Naive B cell (primary cell): ENCODE measurements around the gene ETS1. TPM values are rescaled to one million over a fixed set of nuclear protein-coding genes. Genes with fewer than 3 reads are reported as not detected.

Experiments
- ATAC-seq, 2 donors: fragments of 150-1000 bp; cut with Tn5 transposase; 2 replicates each; pipeline ENCODE4 v1.10.0; 2021; ENCODE audit warnings: low read depth in 2 of 2, mild to moderate bottlenecking in 2 of 2, moderate library complexity in 2 of 2
- DNase-seq: peaks from one replicate; pipeline ENCODE4 v3.0.0; 2022
- H3K27ac Mint-ChIP-seq, 6 donors: one replicate each; pipeline ENCODE4 v1.8.0; 2020 to 2022; ENCODE audit warnings: mild to moderate bottlenecking in 6 of 6, mixed read lengths in 6 of 6, moderate library complexity in 5 of 6, inconsistent platforms in 2 of 6
- H3K27me3 Mint-ChIP-seq, 3 donors: one replicate each; pipeline ENCODE4 v1.8.0; 2021 to 2022; ENCODE audit warnings: mixed read lengths in 3 of 3, mild to moderate bottlenecking in 1 of 3
- H3K36me3 Mint-ChIP-seq, 2 donors: one replicate each; pipeline ENCODE4 v1.8.0; 2020 to 2022; ENCODE audit warnings: mixed read lengths in 2 of 2, inconsistent platforms in 1 of 2, mild to moderate bottlenecking in 1 of 2
- H3K4me1 Mint-ChIP-seq, 3 donors: one replicate each; pipeline ENCODE4 v1.8.0; 2020 to 2022; ENCODE audit warnings: mixed read lengths in 3 of 3, inconsistent platforms in 1 of 3, mild to moderate bottlenecking in 1 of 3, moderate library complexity in 1 of 3
- H3K4me3 Mint-ChIP-seq, 8 donors: one replicate each; pipeline ENCODE4 v1.8.0; 2020 to 2022; ENCODE audit warnings: mild to moderate bottlenecking in 8 of 8, mixed read lengths in 8 of 8, moderate library complexity in 8 of 8, inconsistent platforms in 2 of 8
- H3K9me3 Mint-ChIP-seq, 7 donors: one replicate each; pipeline ENCODE4 v1.8.0; 2020 to 2022; ENCODE audit warnings: mixed read lengths in 7 of 7, mild to moderate bottlenecking in 5 of 7, inconsistent platforms in 2 of 7, moderate library complexity in 1 of 7
- polyA plus RNA-seq, 6 donors: library from polyadenylated mRNA; unstranded; fragments of 300-500 nt; fragmentation: Illumina TruSeq; gene quantifications; one replicate each; pipeline ENCODE4 v1.2.3, GENCODE V29; 2021; ENCODE audit warnings: low read depth in 6 of 6

Gene ETS1
- polyA plus RNA-seq, 6 donors from 2014 or later: 205 to 278 (median 247) TPM

- Mint-ChIP-seq H3K27me3 (no peaks in the 10 kb centered on the region), H3K4me1 (peaks cover 5 to 10% (median 9%) of the 10 kb centered on the region in 3 donors), H3K36me3 (no peaks in the 10 kb centered on the region), H3K4me3 (no peak overlapping the region), H3K27ac (no peak overlapping the region), H3K9me3 (peaks cover 0 to 6% (median 0%) of the 10 kb centered on the region in 7 donors)
- no peak for ATAC-seq
- DNase-seq: no peak
Measured at GRCh38 chr11:128428935-128429334, 158.4 kb downstream of the ETS1 start.

DNA sequence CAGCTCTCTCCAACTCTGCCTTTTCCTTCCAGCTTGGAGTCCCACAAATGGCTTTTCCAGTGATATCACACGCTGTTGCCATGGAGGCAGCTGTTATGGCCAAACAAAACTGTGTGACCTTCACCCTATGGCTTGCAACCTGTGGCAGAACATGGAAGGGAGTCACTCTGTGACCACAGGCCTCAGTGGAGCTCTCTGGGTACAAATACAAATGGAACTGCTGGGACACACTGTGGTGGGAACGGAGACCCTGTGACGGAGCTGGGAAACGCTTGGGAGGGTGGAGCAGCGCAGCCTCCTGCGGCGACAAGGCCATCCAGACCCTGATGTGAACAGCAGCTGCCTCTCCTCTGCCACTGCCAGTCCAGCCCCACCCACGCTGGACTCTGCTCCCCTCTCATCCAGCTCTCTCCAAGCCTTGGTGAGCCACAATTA lies 162.5 kb downstream of the ETS1 start:
- no peak for DNase-seq
- H3K9me3 Mint-ChIP-seq: peaks cover 0 to 6% (median 0%) of the 10 kb centered on the region in 7 donors
- ATAC-seq: no peak
- H3K27ac Mint-ChIP-seq: no peak overlapping the region
- no peaks in the 10 kb centered on the region for H3K36me3 Mint-ChIP-seq
- no peak overlapping the region for H3K4me3 Mint-ChIP-seq
- peaks cover 28 to 41% (median 38%) of the 10 kb centered on the region in 3 donors for H3K4me1 Mint-ChIP-seq
- no peaks in the 10 kb centered on the region for H3K27me3 Mint-ChIP-seq

GRCh38 chr11:128424271-128424711 lies 163.1 kb downstream of the ETS1 start:
- peaks cover 31 to 41% (median 38%) of the 10 kb centered on the region in 3 donors for H3K4me1 Mint-ChIP-seq
- no peaks in the 10 kb centered on the region for H3K27me3 Mint-ChIP-seq
- DNase-seq: no peak
- H3K27ac Mint-ChIP-seq: peak overlapping the region in 1 of 6 donors; percentile 10
- ATAC-seq: no peak
- peak overlapping the region in 1 of 8 donors; percentile 22 for H3K4me3 Mint-ChIP-seq
- H3K9me3 Mint-ChIP-seq: peaks cover 0 to 6% (median 0%) of the 10 kb centered on the region in 7 donors
- no peaks in the 10 kb centered on the region for H3K36me3 Mint-ChIP-seq

DNA sequence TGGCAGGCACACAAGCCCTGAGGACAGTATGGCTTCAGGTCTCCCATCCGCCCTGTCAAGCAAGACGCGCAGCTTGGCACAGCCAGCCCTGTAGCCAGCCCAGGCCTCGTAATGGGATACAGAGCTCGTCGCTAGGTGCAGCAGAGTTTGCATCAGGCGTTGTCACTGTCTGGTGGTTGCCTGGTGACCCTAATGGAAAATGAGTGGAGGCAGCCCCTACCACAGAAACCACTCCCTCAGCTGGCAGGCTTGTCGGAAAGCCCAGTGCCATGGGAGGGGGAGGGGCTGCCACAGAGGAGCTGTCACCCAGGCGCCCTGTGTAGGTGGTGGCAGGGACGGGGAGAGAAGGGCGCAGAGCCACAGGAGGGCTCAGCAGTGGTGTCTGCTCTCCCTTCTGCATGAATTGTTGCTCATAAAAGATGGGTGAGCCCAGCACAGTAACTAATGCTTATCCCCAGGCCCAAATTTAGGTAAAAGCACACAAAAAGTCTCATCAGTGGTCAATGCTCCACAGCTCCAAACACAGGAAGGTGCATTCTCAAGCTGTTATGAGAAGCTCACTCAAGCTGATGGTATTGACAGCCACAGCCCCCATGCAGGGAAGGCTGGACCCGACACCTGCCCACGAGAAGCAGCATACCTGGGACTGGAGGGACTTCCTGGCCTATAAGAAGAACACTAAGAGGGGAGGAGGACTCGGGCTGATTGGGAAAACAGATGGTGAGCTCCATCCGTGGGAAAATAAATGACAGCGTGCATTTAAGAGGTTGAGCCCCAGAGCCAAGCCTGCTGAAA lies 164.6 kb downstream of the ETS1 start:
- Mint-ChIP-seq H3K4me1 (peaks cover 35 to 47% (median 36%) of the 10 kb centered on the region in 3 donors), H3K27me3 (no peaks in the 10 kb centered on the region), H3K36me3 (no peaks in the 10 kb centered on the region), H3K27ac (peak overlapping the region in 2 of 6 donors; percentile 28 to 55), H3K9me3 (peaks cover 0 to 2% (median 0%) of the 10 kb centered on the region in 7 donors), H3K4me3 (peak overlapping the region in 1 of 8 donors; percentile 57)
- DNase-seq (no peak), ATAC-seq (peak; percentile 73 to 75)

DNA sequence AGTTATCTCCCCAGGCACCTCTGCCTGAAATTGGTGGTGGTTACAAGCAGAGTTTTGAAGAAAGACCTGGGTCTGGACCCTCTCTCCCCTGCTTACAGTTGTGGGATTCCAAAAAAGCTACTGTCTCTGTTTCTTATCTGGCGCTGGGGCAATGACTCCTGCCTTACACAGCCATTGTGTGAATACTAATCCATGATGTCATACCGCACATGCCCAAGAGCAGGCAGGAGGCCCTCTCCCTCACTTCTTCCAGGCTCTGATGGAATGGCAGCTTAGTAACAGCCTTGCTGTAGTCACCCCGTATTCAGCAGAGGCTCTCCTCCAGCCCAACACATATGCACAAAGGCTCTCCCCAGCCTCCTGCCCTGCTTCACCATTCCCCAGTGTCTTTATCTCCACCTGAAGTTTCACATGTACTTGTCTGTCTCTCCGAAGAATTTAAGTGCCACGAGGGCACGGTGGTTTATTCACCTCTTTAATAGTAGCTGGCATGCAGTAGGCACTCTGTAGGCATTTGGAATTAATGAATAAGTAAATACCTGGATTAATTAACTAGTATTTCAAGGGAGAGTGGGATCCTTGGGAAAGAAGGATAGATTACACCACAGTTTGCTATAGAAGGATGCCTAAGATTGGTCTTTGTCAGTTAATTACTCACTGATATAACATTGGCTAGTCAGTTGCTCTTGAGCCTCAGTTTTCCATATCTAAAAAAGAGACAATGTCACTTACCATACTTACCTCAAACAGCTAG lies 165.6 kb downstream of the ETS1 start:
- peak overlapping the region in 4 of 6 donors; percentile 5 to 55 (median 22) for H3K27ac Mint-ChIP-seq
- H3K4me3 Mint-ChIP-seq: peak overlapping the region in 1 of 8 donors; percentile 18
- H3K9me3 Mint-ChIP-seq: no peaks in the 10 kb centered on the region
- ATAC-seq (no peak), DNase-seq (no peak)
- peaks cover 35 to 47% (median 36%) of the 10 kb centered on the region in 3 donors for H3K4me1 Mint-ChIP-seq
- H3K36me3 Mint-ChIP-seq: no peaks in the 10 kb centered on the region
- H3K27me3 Mint-ChIP-seq: no peaks in the 10 kb centered on the region

- Mint-ChIP-seq H3K4me3 (no peak overlapping the region), H3K27ac (peak overlapping the region in 3 of 6 donors; percentile 31 to 61 (median 53)), H3K9me3 (no peaks in the 10 kb centered on the region), H3K36me3 (no peaks in the 10 kb centered on the region), H3K4me1 (peaks cover 34 to 47% (median 35%) of the 10 kb centered on the region in 3 donors), H3K27me3 (no peaks in the 10 kb centered on the region)
- DNase-seq (no peak), ATAC-seq (no peak)
Measured at GRCh38 chr11:128420951-128421350, 166.4 kb downstream of the ETS1 start.

DNA sequence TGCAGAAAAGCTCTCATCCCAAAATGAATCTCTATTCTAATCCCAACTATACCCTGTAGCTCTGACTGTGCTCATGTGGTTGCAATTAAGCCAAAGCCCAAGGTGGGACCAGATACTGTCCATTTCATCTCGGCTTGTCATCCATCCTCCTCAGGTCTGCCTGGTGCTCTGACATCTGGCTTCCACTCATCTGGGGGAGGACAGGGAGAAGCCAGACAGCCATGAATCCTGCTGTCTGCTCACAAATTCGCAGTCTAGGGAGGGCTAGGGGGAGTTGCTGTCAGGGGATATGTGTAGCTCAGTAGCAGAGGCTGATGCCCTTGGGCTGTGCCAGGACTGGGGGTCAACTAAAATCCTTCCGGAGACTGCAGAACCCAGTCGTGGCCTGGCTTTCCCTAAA lies 167.1 kb downstream of the ETS1 start:
- Mint-ChIP-seq H3K36me3 (no peaks in the 10 kb centered on the region), H3K9me3 (no peaks in the 10 kb centered on the region), H3K4me3 (no peak overlapping the region), H3K27me3 (no peaks in the 10 kb centered on the region), H3K27ac (peak overlapping the region in 1 of 6 donors; percentile 22), H3K4me1 (peaks cover 36 to 47% (median 38%) of the 10 kb centered on the region in 3 donors)
- ATAC-seq (no peak), DNase-seq (no peak)

- no peak overlapping the region for H3K4me3 Mint-ChIP-seq
- no peaks in the 10 kb centered on the region for H3K27me3 Mint-ChIP-seq
- no peaks in the 10 kb centered on the region for H3K36me3 Mint-ChIP-seq
- ATAC-seq (no peak), DNase-seq (no peak)
- H3K27ac Mint-ChIP-seq: peak overlapping the region in 4 of 6 donors; percentile 4 to 75 (median 26)
- no peaks in the 10 kb centered on the region for H3K9me3 Mint-ChIP-seq
- H3K4me1 Mint-ChIP-seq: peaks cover 35 to 39% (median 36%) of the 10 kb centered on the region in 3 donors
Measured at GRCh38 chr11:128419012-128419767, 168.2 kb downstream of the ETS1 start.

- no peaks in the 10 kb centered on the region for H3K27me3 Mint-ChIP-seq
- DNase-seq (no peak), ATAC-seq (no peak)
- peaks cover 27 to 33% (median 33%) of the 10 kb centered on the region in 3 donors for H3K4me1 Mint-ChIP-seq
- H3K4me3 Mint-ChIP-seq: no peak overlapping the region
- H3K9me3 Mint-ChIP-seq: no peaks in the 10 kb centered on the region
- no peak overlapping the region for H3K27ac Mint-ChIP-seq
- no peaks in the 10 kb centered on the region for H3K36me3 Mint-ChIP-seq
Measured at GRCh38 chr11:128417607-128418324, 169.6 kb downstream of the ETS1 start.

DNA sequence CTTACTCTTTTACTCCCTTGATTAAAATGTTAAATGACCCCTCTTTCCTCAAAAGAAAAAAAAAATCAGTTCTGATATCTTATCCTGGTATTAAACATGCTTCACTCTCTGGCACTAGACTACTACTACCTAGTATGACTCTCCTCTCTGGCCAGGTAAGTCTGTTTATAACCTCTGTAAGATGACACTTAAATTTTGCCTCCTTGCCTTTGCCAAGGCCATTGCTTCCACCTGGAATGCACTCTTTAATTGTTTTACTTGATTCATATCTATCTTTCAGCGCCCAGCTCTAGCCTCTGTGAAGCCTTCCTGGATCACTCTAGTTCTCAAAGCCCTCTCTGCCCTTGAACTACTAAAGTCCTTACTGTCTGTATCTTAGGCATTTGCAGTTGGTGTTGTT lies 170.4 kb downstream of the ETS1 start:
- H3K4me3 Mint-ChIP-seq: no peak overlapping the region
- no peaks in the 10 kb centered on the region for H3K36me3 Mint-ChIP-seq
- H3K27me3 Mint-ChIP-seq: no peaks in the 10 kb centered on the region
- H3K4me1 Mint-ChIP-seq: peaks cover 23 to 30% (median 28%) of the 10 kb centered on the region in 3 donors
- no peak for DNase-seq
- ATAC-seq: no peak
- peak overlapping the region in 1 of 6 donors; percentile 3 for H3K27ac Mint-ChIP-seq
- no peaks in the 10 kb centered on the region for H3K9me3 Mint-ChIP-seq

GRCh38 chr11:128415539-128415938 lies 171.8 kb downstream of the ETS1 start:
- peak overlapping the region in 1 of 6 donors; percentile 35 for H3K27ac Mint-ChIP-seq
- H3K36me3 Mint-ChIP-seq: no peaks in the 10 kb centered on the region
- H3K27me3 Mint-ChIP-seq: no peaks in the 10 kb centered on the region
- no peak overlapping the region for H3K4me3 Mint-ChIP-seq
- DNase-seq (no peak), ATAC-seq (peak; percentile 62 to 72)
- no peaks in the 10 kb centered on the region for H3K9me3 Mint-ChIP-seq
- H3K4me1 Mint-ChIP-seq: peaks cover 13 to 22% (median 21%) of the 10 kb centered on the region in 3 donors

DNA sequence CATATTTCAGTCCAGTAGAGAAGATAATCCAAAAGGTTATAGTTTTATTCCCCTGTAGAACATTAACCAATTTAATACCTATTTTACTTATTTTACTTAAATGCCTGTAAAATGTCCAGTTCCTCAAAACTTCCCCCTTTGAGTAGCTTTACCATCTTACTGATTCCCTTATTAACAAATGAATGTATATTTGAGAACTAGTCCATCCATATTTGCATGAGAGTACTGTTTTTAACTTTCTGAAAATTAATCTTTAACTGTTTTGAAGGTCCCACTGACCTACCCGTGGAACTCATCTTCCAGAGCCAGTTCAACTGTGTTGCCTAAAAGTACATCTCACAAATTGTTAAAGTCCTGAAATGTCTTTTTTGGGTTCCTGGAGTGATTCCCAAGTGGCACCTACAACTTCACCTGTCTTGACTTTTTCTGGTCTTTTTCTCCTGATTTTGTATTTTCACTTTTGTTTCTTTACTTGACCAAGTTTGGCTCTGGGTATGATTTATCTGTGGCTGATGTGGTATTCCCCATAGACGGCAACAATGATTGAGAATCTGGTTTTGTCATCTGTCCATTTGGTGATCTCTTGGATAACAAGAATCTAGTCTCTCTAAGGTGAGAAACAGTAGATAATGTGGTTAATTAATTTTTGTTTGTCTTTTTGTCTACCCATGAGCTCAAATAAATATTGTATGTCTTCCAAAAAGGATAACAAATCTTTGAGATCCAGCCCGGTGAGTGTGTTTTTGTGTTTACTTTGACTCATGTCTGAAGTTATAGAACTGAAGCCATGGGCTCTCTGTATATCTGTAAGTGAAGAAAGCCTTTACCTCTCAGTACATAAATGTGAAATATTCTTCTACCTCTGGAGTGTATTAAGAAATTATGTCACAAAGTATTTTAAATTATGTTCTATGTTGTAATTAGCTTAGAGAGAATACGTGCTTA lies 174.2 kb downstream of the ETS1 start:
- DNase-seq (no peak), ATAC-seq (no peak)
- H3K36me3 Mint-ChIP-seq: no peaks in the 10 kb centered on the region
- H3K9me3 Mint-ChIP-seq: no peaks in the 10 kb centered on the region
- no peaks in the 10 kb centered on the region for H3K27me3 Mint-ChIP-seq
- H3K4me3 Mint-ChIP-seq: no peak overlapping the region
- peaks cover 10 to 22% (median 17%) of the 10 kb centered on the region in 3 donors for H3K4me1 Mint-ChIP-seq
- H3K27ac Mint-ChIP-seq: no peak overlapping the region
